ENCODE data around the gene RIPOR3.

The RIPOR3 gene

GRCh38 chr20:50583442-50584150 is 107.7 kb downstream of the RIPOR3 start:
- no peak overlapping the region for H3K4me3 ChIP-seq (ENCODE audit: low read depth, low read length)
- TF ChIP-seq CTCF (IDR thresholded peaks at IDR 0.05; ENCODE audit: control insufficient read depth, extremely low read depth, insufficient read depth) = no peak
- DNase-seq (ENCODE audit: low read depth) = no peak

GRCh38 chr20:50582591-50583234 is 108.6 kb downstream of the RIPOR3 start:
- TF ChIP-seq CTCF (IDR thresholded peaks at IDR 0.05; ENCODE audit: control insufficient read depth, extremely low read depth, insufficient read depth) = no peak
- H3K4me3 ChIP-seq (ENCODE audit: low read depth, low read length) = no peak overlapping the region
- DNase-seq (ENCODE audit: low read depth) = no peak

- no peak for TF ChIP-seq CTCF (IDR thresholded peaks at IDR 0.05; ENCODE audit: control insufficient read depth, extremely low read depth, insufficient read depth)
- no peak for DNase-seq (ENCODE audit: low read depth)
- no peak overlapping the region for H3K4me3 ChIP-seq (ENCODE audit: low read depth, low read length)
Observed at GRCh38 chr20:50582092-50582491, 109.2 kb downstream of the RIPOR3 start.

GRCh38 chr20:50580842-50581544 is 110.3 kb downstream of the RIPOR3 start:
- no peak for DNase-seq (ENCODE audit: low read depth)
- H3K4me3 ChIP-seq (ENCODE audit: low read depth, low read length) = no peak overlapping the region
- TF ChIP-seq CTCF (IDR thresholded peaks at IDR 0.05; ENCODE audit: control insufficient read depth, extremely low read depth, insufficient read depth) = no peak

GRCh38 chr20:50580016-50580747 is 111.2 kb downstream of the RIPOR3 start:
- DNase-seq (ENCODE audit: low read depth) = no peak
- TF ChIP-seq CTCF (IDR thresholded peaks at IDR 0.05; ENCODE audit: control insufficient read depth, extremely low read depth, insufficient read depth) = peak; percentile 66
- no peak overlapping the region for H3K4me3 ChIP-seq (ENCODE audit: low read depth, low read length)

GRCh38 chr20:50579511-50579910 is 111.8 kb downstream of the RIPOR3 start:
- no peak overlapping the region for H3K4me3 ChIP-seq (ENCODE audit: low read depth, low read length)
- no peak for TF ChIP-seq CTCF (IDR thresholded peaks at IDR 0.05; ENCODE audit: control insufficient read depth, extremely low read depth, insufficient read depth)
- DNase-seq (ENCODE audit: low read depth) = no peak
